ENCODE measurements around the gene TBP.
"Not testable (repeated sequence)": the region's sequence is repeated elsewhere in the genome, so short reads cannot be mapped to it uniquely, and the experiment has no call there.

Gene TBP

DNA sequence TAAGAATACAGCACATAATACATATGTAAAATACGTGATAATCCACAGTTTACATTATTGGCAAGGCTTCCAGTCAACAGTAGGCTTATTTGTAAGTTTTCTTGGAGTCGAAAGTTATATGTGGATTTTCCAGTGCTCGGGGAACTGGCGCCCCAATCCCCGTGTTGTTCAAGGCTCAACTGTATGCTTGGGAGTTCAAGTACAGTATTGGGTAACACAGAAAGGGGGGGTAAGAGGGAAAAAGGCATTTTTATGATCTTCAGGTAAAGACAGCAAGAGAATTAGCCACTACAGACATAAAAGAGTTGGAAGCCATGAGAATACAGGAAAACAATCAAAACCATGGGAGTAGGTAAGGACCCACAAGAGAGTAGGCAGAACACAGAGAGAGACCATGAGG lies 17.5 kb upstream of the TBP start:
- no peak for DNase-seq

DNA sequence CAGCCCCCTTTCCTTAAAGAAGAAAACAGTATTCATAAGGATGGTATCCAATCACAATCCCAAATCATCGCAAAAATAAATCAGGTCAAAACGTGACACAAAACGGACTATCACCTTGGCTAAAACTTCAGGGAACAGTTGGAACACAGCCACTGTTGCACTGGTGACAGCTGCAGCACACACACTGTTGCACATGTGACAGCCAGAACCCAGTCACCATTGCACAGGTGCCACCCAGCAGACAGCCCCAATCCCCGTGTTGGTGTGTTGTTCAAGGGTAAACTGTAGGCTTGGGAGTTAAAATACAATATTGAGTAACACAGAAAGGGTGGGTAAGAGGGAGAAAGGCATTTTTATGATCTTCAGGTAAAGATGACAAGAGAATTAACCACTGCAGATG lies 16.8 kb upstream of the TBP start:
- DNase-seq: no peak

DNA sequence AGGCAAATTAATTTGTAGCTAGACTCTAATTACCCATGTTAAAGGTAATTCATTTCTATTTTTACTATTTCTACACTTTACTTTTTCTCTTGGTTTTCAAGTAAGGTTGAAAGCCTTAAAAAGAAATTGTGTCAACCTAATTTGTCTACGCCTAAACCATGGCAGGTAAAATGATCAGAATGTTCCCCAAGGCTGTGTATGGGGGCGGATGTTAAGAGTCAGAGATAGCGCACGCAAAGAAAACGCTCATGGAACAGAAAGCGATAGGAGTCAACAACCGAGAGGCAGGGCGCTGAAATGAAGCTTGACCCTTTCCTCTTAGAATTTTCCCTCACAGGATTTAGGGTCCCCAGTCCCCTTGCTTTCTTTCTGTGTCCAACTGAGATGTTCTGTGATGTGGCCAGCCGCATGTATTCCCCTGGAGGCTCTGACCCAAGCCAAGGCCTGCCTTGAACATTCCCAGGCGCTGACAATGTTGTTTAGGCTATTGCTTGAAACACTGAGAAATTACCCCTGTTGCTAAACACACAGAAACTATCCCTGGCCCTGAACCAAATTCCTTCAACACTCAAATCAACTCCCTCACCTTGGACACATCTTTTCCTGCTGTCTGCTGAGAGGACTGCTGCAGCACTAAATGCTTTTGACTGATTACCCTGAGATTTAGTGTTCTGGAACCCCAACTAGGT lies 12.0 kb upstream of the TBP start:
- no peak for DNase-seq

DNA sequence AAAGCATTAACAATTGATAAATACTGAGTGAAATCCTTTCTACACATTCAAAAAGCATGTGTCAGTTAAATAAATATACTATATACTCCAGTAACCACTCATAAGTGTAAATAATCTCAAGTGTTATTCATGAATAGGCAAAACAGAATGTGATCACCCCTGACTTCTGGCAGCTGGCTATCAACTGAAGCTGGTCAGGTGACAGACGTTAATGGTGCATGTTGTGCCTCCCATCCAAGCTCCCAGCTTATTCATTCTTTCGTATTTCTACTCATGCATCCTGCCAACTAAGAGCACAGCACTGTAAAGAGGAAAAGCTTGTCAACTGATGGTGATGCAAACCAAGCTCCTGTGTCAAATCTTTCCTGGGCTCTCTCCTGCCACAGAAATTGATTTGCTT lies 8.8 kb upstream of the TBP start:
- DNase-seq: no peak

DNA sequence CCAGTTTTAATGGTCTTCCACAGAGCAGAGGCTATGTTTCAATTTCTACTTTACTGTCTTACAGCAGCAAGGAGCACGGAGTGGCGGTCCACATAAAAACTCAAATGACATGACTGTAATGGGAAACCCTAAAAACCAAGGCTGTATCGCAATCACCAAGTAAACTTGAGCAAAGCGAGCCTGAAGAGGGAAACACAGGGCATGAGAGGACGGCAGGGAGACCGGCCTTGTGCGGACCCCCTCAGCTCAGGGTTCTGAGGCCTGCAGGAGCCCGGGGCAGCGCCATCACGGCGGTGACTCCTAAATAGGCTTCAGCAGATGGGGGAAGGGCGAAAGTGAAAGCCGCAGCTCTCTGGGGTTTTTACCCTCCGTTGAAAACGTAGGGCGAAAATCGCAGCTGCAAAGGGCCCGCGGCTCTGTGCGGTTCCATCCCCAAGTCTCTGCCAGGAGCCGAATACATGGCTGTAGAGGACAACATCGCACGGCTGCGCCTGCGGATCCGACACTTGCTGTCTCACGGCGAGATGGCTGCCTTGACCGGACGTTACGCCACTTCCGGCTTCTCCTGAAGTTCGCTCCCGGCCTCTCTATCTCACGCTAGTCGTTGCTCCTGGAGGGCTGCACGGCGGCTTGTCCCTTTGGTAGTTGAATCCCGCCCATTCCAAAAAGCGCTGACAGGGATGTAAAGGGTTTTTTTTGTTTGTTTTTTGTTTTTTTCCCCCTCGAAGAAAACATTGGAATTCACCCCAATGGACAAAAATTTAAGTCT lies 1.2 kb upstream of the TBP start, which contains the start of gene PSMB1:
Gene PSMB1, minus strand, starts transcription at position 543 of the 769 bp plus-strand sequence. Its CDS starts 65 bp downstream, at position 478.
- peak; percentile 90 for DNase-seq

DNA sequence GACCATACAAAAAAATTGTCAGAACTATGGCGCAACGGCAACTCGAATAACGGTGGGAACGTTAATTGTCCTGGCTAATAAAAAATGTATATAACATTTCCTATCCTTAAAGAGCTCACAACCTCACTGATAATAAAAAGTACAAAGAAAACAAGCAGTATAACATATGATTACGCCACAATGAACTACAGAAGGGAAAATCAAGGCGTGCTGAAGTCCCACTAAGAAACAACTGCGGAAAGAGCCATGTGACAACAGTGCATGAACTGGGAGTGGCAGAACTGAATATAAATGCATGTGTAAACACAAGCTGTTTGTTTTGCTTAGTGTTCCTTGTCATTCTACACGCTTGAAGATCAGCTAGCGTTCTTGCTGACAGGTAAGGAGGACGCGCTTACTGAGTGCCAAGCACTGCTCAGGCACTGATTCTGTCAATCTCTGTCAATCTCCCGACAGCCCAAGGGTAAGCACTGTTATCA lies 596 bp upstream of the TBP start:
- no peak for DNase-seq

DNA sequence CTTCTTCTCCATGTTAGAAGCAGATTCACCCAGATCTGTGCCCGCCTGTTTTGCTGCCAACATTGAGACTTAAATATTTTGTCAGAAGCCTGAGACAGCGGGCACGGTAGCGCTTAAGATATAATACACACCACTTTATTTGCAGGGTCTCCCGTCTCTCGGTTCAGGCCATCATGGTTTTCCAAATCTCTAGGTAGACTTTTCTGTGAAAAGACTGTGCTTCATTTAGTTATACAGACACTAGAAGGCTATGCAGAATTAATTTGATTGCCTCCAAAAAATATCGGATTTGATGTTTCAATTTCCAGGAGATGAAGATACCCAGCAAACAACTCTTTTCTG lies 598 bp downstream of the TBP start:
- no peak for DNase-seq

DNA sequence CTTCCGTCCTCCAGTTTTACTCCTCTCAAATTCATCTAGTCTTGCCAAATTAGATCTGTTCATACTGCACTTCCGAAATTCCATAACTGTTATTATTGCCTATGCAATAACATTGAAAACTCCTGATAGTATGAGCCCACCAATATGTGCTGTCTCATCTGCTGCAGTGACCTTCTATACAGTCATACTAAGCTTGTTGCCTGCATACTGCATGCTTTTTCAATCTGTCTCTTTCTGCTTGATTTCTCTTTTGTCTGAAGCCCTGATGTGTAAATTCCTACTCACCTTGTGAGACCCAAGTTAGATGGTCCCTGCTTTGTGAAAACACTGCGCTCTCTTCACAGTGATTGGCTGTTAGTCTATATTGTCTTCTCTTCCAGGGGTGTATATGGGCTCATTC lies 1.1 kb downstream of the TBP start:
- DNase-seq: no peak

- no peak for DNase-seq
These were observed 7.4 kb downstream of the TBP start for GRCh38 chr6:170561555-170561954.

DNA sequence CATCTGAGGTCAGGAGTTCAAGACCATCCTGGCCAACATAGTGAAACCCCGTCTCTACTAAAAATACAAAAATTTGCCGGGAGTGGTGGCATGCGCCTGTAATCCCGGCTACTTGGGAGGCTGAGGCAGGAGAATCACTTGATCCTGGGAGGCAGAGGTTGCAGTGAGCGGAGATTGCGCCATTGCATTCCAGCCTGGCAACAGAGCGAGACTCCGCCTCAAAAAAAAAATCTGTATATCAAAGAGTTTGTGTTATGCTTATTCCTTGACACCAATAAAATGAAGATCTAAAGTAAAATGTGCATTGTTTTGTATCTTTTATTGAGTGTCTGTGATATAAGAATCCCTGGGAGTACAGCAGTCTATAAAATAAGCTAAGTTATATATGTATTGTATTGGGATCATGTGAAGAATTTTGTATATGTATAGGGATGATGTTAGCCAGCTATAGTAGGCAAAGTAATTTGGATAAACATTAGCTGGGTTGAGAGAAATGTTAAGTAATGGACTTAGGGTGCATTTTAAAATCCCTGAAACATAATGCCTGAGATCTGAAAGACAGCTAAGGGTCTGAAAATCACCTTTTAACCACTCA lies 10.9 kb downstream of the TBP start:
- no peak for DNase-seq

DNA sequence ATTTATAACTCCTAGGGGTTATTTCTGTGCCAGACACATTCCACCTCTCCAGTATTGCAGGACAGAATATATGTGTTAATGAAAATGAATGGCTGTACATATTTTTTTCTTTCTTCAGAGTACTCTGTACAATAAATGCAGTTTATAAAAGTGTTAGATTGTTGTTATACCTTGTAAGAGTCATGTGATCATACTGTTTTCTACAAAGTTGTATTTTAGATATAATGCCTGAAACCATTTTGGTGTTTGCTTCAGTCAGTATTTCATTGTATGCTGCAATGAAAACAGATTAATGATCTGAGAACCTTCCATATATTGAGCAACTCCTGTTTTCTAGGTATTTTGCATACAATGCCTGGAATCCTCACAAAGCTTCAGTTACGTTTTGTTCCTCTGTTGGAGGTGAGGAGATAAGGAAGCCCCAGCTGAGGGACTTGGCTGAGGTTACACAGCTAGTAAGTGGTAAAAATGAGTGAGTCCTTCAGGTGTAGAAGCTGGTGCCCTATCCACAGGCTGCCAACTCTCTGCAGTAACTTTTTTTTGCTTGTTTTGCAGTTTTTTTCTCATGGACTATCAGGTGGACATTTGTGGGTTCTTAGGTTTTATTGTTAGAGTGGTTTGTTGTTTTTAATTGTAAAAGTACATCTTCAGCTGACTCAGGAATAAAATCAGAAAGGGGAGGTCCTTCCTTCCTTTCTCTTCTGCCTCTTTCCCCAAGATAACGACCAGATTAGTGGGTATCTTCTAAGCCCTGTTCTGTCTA lies 18.7 kb downstream of the TBP start:
- DNase-seq: no peak

DNA sequence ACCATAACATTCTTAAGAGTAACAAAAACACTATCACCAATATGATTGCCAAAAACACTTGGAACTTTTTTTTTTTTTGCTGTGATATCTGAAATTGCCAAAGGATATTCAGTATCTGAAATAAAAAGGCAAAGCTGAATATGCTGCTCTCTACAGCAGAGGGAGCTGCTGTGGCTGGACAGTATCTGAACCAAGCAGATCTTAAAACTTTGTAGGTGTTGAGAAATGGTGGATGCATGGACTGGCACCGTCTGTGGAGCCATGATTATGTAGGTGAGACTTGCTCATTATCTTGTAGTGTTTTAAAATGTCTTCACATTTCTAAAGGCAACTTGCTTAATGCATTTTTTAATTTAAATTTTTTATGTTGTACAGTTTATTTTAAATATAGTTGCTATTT lies 21.1 kb downstream of the TBP start:
- DNase-seq: no peak

DNA sequence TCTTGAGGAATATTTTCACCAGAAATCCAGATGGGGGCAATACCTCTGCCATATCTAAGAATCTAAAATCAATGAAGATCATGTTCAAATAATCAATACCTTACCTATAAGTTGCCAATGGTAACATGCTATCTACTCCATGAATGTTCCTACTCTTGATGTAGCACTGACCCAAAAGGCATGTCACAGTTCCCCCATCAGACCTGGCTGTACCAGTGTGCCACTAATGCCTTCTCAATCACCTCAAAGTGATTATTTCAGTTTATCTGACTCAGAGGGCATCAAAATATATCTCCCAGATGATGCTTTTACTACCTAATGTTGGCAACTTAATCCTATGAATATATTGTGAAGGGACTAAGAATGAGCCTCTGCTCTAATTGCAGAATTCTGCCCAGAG lies 24.7 kb downstream of the TBP start:
- no peak for DNase-seq

- no peak for DNase-seq
These were observed 29.6 kb downstream of the TBP start for GRCh38 chr6:170583756-170584180.

DNA sequence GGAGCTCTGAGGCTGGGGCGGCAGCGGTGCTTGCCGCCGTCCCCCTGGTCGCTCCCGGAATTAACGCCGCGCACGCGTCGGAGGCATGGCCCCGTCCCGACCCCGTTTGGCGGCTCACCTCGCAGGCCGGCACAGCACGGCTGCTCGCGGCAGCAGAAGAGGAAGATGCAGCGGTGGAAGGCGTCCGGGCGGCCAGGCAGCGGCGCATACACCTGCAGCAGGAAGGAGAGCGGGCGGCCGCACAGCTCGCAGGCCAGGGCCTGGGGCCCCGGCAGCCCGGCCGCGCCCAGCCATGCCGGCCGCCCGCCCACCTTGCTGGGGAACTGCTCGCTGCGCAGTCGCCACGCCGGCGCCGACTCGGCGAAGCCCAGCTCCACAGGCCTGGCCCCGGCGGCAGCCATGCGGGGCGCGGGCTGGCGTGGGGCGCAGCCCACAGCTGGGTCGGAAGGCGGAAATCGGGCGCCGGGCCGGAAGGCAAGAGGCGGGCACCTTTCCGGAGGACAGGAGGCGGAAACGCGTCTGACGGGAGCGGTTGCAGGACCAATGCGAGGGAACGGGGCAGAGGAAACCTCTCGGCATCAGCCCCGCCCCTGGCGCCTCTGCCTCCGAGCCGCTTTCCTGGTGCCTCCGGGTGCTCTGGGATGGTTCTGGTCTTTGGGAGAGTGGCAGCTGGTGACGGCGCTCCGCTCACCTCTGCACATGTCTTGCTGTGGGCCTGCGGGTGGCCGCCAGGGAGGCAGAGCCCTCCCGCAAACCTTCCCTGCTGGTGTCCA lies 30.2 kb downstream of the TBP start, which contains the start of gene PDCD2:
Gene PDCD2, minus strand, starts transcription at position 457 of the 773 bp plus-strand sequence. Its CDS starts 56 bp downstream, at position 401.
- DNase-seq: peak; percentile 95

GRCh38 chr6:170584954-170585498 lies 30.9 kb downstream of the TBP start:
- DNase-seq: no peak

DNA sequence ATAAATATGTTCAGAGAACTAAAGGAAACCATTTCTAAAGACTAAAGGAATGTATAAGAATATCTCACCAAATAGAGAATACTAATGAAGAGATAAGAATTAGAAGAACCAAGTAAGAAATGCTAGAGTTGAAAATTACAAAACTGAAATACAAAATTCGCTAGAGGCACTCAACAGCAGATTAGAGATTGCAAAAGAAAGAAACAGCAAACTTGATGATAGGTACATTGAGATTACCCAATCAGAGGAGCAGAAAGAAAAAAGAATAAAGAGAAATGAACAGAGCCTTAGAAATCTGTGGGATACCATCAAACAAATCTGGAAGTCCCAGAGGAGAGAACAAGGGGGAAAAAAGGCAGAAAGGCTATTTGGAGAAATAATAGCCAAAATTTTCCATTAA lies 36.6 kb downstream of the TBP start:
- no peak for DNase-seq

DNA sequence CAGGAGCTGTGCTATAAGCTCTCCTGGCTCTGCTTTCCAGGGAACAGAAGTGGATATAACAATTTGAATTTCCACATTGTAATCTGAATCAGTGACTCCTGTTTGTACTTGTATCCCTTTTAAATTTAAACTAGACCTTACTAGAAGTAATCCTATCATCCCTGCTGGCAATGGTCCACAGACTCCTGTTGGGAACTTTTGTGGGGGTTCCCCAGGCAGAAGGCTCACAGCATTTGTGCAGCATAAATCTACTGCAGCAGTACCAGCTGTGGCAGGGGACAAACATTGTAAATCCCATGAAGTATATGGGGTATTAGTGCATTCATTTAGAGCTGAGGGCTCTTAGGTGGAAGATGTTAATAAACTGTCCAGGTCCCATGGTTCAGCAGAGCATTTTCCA lies 42.3 kb downstream of the TBP start:
- DNase-seq: no peak

- no peak for DNase-seq
These were observed 43.1 kb downstream of the TBP start for GRCh38 chr6:170597278-170597677.

GRCh38 chr6:170605574-170606259 lies 51.5 kb downstream of the TBP start:
- DNase-seq: no peak

- DNase-seq: not testable (repeated sequence)
These were observed 55.1 kb downstream of the TBP start for GRCh38 chr6:170609225-170609624.
